GM21390 (cell line): ENCODE measurements around the gene HDDC3.

Source experiments
- ATAC-seq: cut with Tn5 transposase; IDR thresholded peaks from one replicate; pipeline ENCODE4 v1.9.1; 2021; ENCODE audit not compliant: unreplicated experiment

The HDDC3 gene

GRCh38 chr15:90953947-90954711 is 21.8 kb upstream of the HDDC3 start:
- no peak for ATAC-seq

- ATAC-seq = no peak
Measured at GRCh38 chr15:90952901-90953677, 20.7 kb upstream of the HDDC3 start.

- ATAC-seq = no peak
Measured at GRCh38 chr15:90950676-90951075, 18.3 kb upstream of the HDDC3 start.

- ATAC-seq = no peak
Measured at GRCh38 chr15:90949979-90950675, 17.8 kb upstream of the HDDC3 start.

GRCh38 chr15:90948506-90948905 is 16.2 kb upstream of the HDDC3 start:
- ATAC-seq = no peak

- ATAC-seq = no peak
Measured at GRCh38 chr15:90947577-90948357, 15.4 kb upstream of the HDDC3 start.

GRCh38 chr15:90946941-90947576 is 14.7 kb upstream of the HDDC3 start:
- no peak for ATAC-seq

- ATAC-seq = no peak
Measured at GRCh38 chr15:90946538-90946937, 14.2 kb upstream of the HDDC3 start.

- ATAC-seq = no peak
Measured at GRCh38 chr15:90945091-90945490, 12.7 kb upstream of the HDDC3 start.

- ATAC-seq = no peak
Measured at GRCh38 chr15:90942354-90943120, 10.2 kb upstream of the HDDC3 start.

- ATAC-seq = no peak
Measured at GRCh38 chr15:90941038-90941437, 8.7 kb upstream of the HDDC3 start.

GRCh38 chr15:90939756-90940155 is 7.4 kb upstream of the HDDC3 start:
- no peak for ATAC-seq

- ATAC-seq = no peak
Measured at GRCh38 chr15:90938261-90938660, 5.9 kb upstream of the HDDC3 start.

GRCh38 chr15:90936823-90937222 is 4.5 kb upstream of the HDDC3 start:
- no peak for ATAC-seq

- peak; percentile 65 for ATAC-seq
Measured at GRCh38 chr15:90934949-90935751, 2.8 kb upstream of the HDDC3 start, which contains the start of gene UNC45A. Gene UNC45A (plus strand): TSS chr15:90935285. CDS start chr15:90935325, 40 bp downstream.

GRCh38 chr15:90934256-90934948 is 2.1 kb upstream of the HDDC3 start:
- ATAC-seq = peak; percentile 30

GRCh38 chr15:90933301-90933700 is 952 bp upstream of the HDDC3 start:
- no peak for ATAC-seq

GRCh38 chr15:90932660-90932991 is 277 bp upstream of the HDDC3 start:
- ATAC-seq = no peak

- ATAC-seq = no peak
Measured at GRCh38 chr15:90931575-90931827, 848 bp downstream of the HDDC3 start.
